Omental fat pad (tissue), 4 donors: ENCODE results near the gene SGK2. TPM values are rescaled to one million over a fixed set of nuclear protein-coding genes. Genes with fewer than 3 reads are reported as not detected.

Experiments used
- ATAC-seq: fragments of 150-250 bp; one replicate; pipeline ENCODE4 v1.9.1; 2016; ENCODE audit warnings: mild to moderate bottlenecking, moderate library complexity; ENCODE audit not compliant: low FRiP score
- DNase-seq: peaks from one replicate; pipeline ENCODE4 v3.0.0-alpha.2; 2019; ENCODE audit warnings: low spot score
- total RNA-seq, 4 donors: library from RNA; depleted of rRNA; stranded (reverse); fragments of >200 nt; gene quantifications; one replicate each; pipeline ENCODE4 v1.1.0, GENCODE V29; 2016
- TF ChIP-seq, protein P1 (sequence below), 3 donors: fragments of 450-650 bp; IDR thresholded peaks; one replicate each; pipeline ENCODE4 v1.5.1; 2016 to 2017; ENCODE audit warnings: antibody characterized with exemption in 3 of 3, mild to moderate bottlenecking in 3 of 3, moderate library complexity in 2 of 3

SGK2 gene
- total RNA-seq, 4 donors from 2014 or later = 3.6 to 15.1 (median 14.4) TPM

DNA sequence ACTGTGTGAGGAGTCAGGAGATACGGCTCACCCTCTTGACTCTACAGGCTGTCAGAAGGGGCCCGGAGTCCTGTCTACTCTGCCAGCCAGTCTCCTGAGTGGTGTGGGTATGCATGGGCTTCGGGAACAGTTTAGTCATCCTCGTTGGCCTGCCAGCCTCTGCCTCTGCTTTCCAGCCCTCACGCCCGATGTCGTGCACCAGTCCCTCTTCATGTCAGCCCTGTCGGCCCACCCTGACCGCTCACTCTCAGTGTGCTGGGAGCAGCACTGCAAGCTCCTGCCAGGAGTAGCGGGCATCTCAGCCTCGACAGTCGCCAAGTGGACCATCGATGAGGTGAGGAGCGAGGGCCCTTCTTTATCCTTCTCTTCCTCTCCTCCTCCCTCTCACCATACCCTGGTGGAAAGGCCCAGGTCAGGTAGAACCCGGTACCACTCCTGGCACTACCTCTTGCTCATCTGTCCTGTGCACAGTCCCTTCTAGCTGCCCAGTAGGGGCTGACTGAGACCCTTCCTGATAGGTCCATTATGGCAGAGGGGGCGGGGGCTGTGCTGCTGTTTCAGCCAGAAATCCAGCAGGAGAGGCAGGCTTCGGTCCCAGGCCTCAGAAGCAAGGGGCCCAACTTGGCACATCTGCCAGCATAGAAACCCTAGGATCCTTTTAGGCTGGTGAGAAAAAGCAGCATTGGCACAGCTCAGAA is 18.7 kb upstream of the SGK2 start:
- TF ChIP-seq, protein P1, sequence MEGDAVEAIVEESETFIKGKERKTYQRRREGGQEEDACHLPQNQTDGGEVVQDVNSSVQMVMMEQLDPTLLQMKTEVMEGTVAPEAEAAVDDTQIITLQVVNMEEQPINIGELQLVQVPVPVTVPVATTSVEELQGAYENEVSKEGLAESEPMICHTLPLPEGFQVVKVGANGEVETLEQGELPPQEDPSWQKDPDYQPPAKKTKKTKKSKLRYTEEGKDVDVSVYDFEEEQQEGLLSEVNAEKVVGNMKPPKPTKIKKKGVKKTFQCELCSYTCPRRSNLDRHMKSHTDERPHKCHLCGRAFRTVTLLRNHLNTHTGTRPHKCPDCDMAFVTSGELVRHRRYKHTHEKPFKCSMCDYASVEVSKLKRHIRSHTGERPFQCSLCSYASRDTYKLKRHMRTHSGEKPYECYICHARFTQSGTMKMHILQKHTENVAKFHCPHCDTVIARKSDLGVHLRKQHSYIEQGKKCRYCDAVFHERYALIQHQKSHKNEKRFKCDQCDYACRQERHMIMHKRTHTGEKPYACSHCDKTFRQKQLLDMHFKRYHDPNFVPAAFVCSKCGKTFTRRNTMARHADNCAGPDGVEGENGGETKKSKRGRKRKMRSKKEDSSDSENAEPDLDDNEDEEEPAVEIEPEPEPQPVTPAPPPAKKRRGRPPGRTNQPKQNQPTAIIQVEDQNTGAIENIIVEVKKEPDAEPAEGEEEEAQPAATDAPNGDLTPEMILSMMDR (IDR thresholded peaks at IDR 0.05) = no peak
- DNase-seq (no peak), ATAC-seq (no peak)

DNA sequence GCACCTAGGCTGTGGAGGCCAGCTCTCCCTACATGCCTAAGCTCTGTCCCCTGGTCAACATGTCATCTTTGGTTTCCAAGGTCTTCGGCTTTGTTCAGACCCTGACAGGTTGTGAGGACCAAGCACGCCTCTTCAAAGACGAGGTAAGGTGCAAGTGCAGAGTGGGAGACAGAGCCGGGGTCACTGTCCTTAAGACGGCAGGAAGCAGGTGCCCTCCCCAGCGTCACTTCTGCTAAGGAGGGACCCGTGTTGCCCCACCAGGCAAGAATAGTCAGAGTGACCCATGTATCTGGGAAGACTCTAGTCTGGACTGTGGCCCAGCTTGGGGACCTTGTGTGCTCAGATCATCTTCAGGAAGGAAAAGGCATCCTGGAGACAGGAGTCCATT is 18.2 kb upstream of the SGK2 start:
- ATAC-seq = no peak
- TF ChIP-seq, protein P1 (IDR thresholded peaks at IDR 0.05) = no peak
- DNase-seq = no peak

DNA sequence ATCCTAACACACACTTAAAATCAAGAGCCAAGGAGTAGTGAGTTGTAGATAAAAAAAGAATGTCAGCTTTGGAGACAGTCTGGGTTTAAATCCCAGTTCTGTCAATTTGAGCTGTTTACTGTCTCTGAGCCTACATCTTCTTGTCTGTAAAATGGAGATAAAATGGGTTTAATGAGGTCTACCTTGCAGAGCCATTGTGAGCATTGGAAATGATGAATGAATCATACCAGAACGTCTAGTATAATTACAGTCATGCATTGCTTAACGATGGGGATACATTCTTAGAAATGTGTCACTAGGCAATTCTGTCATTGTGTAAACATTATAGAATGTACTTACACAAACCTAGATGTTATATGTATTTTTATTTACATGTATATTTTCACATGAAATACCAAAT is 17.6 kb upstream of the SGK2 start:
- ATAC-seq (no peak), DNase-seq (no peak)
- TF ChIP-seq, protein P1 (IDR thresholded peaks at IDR 0.05) = no peak

DNA sequence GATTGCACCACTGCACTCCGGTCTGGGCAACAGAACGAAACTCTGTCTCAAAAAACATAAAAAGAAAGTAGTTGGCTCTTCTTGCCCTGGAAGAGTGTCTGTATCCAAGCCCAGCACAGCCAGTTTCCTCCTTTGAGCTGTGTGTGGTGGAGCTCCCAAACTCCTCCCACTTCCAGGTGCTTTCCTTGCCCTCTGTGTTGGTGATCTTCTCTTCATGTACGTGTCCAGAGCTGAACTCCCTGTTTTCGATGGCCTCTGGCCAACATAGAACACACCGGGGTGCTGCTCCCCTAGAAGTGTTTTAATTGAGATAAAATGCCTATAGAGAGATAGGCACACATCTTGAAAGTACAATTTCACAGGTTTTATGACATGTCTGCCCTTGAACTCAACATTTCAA is 16.7 kb upstream of the SGK2 start:
- no peak for ATAC-seq

DNA sequence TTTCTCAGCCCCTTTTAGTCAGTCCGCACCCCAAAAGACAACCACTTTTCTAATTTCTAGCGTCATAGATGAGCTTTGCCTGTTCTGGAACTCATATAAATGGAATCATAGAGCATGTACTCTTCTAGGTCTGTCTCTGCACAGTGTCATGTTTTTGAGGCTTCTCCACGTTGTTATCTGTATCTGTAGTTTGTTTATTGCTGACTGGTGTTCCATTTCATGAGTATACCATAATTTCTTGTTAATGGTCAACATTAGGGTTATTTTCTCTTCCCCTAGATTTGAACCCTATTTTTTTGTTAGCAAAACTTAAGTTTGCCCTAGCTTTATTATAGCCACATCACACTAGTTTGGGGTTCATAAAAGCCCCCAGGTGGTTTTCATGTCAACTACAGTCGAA is 16.2 kb upstream of the SGK2 start:
- TF ChIP-seq, protein P1 (IDR thresholded peaks at IDR 0.05) = no peak
- DNase-seq (no peak), ATAC-seq (no peak)

More for the DNA sequence above, 16.7 kb upstream of the SGK2 start:
- TF ChIP-seq, protein P1 (IDR thresholded peaks at IDR 0.05) = no peak
- no peak for DNase-seq

DNA sequence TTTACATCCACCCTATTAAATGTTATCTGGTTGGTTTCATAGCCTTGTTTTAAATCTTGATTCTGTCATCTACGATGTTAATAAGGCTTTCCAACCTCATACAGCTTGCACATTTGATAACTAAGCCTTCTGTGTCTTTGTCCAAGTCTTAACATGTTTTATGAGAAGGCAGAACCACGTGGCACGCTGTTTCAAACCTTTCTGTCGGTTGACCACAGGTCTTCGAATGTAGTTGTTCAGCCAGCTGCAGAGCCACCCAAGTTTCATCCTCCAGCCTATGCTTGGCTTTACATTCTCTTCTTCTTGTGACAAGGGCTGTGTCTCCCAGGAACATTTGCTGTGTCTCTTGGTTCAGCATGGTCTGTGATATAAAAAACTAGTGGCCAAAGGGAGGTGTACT is 15.7 kb upstream of the SGK2 start:
- no peak for DNase-seq
- ATAC-seq = no peak
- TF ChIP-seq, protein P1 (IDR thresholded peaks at IDR 0.05) = no peak

DNA sequence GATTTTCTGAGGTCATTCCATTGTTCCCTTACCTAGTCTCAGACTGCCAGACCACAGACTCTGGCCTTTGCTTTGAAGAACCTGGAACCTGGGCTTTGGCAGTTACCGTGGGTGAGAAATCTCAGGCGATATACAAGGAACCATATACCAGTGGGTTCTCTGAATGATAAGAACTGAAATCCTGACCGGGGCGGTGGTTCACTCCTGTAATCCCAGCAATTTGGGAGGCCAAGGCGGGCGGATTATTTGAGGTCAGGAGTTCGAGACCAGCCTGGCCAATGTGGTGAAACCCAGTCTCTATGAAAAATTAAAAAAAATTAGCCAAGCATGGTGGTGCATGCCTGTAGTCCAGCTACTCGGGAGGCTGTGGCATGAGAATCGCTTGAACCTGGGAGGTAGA is 14.3 kb upstream of the SGK2 start:
- no peak for ATAC-seq
- TF ChIP-seq, protein P1 (IDR thresholded peaks at IDR 0.05) = no peak
- no peak for DNase-seq
